Neural cell (in vitro differentiated cells): ENCODE data around the gene PRCC.

Source experiments
- CTCF ChIP-seq: fragments of 450-650 bp; IDR thresholded peaks from 2 replicates; pipeline ENCODE4 v1.5.1; 2014; ENCODE audit warnings: antibody characterized with exemption, mild to moderate bottlenecking, moderate library complexity; ENCODE audit not compliant: poor library complexity, severe bottlenecking
- SMC3 ChIP-seq: fragments of 450-650 bp; conservative IDR thresholded peaks from 2 replicates; pipeline ENCODE4 v1.6.1; 2014; ENCODE audit warnings: antibody characterized with exemption, mild to moderate bottlenecking, moderate library complexity; ENCODE audit not compliant: poor library complexity
- TAF1 ChIP-seq: IDR thresholded peaks from 2 replicates; pipeline ENCODE4 v1.6.1; 2012; ENCODE audit warnings: low read depth

GRCh38 chr1:156744786-156745419 is 22.4 kb upstream of the PRCC start:
- TF ChIP-seq CTCF (no peak), TAF1 (no peak), SMC3 (no peak)
